ENCODE data around the gene CEMIP2. TPM values are rescaled to one million over a fixed set of nuclear protein-coding genes. Genes with fewer than 3 reads are reported as not detected.
"Not testable (repeated sequence)": the region's sequence is repeated elsewhere in the genome, so short reads cannot be mapped to it uniquely, and the experiment has no call there.

The CEMIP2 gene
- total RNA-seq, 1 experiment from 2014 or later: 0.07 TPM

DNA sequence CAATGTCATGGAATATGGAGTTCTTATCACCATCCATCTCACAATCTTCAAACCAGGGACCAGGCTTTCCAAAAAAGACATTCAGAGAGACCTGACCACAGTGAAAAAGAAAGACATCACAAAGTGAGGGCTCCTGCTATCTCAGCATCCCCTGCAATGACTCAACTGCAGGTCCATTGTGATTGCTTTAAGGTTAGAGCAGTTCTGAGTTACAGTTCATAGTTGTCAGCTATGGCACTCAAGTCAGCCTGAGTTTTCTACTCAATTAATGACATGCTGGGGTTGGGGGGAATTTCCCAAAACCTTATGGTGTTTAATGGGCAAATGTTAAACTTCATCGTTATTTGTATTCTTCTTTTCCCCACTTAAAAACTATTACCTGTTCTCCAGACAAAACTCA is 58.9 kb downstream of the CEMIP2 start:
- no peak overlapping the region for H3K4me2 ChIP-seq (ENCODE audit: low read depth, low read length, poor library complexity, severe bottlenecking)
- no peak overlapping the region for H3K27ac ChIP-seq (ENCODE audit: low read length)
- H3K4me1 ChIP-seq (ENCODE audit: low read length): no peaks in the 10 kb centered on the region
- H4K20me1 ChIP-seq (ENCODE audit: insufficient read depth, low read depth, low read length): no peaks in the 10 kb centered on the region
- no peaks in the 10 kb centered on the region for H3K36me3 ChIP-seq (ENCODE audit: insufficient read depth, low read length)
- H3K4me3 ChIP-seq (ENCODE audit: low read length): no peak overlapping the region
- H2AFZ ChIP-seq (ENCODE audit: low read length): no peak overlapping the region
- no peaks in the 10 kb centered on the region for H3K9me2 ChIP-seq (replicated peaks; ENCODE audit: insufficient read depth, low read length)
- DNase-seq: no peak
- no peaks in the 10 kb centered on the region for H3K27me3 ChIP-seq (ENCODE audit: low read length)
- no peaks in the 10 kb centered on the region for H3K9me3 ChIP-seq (ENCODE audit: low read length)
- no peak overlapping the region for H3K9ac ChIP-seq (ENCODE audit: low read length)
- no peaks in the 10 kb centered on the region for H3K79me2 ChIP-seq (ENCODE audit: low read length)

DNA sequence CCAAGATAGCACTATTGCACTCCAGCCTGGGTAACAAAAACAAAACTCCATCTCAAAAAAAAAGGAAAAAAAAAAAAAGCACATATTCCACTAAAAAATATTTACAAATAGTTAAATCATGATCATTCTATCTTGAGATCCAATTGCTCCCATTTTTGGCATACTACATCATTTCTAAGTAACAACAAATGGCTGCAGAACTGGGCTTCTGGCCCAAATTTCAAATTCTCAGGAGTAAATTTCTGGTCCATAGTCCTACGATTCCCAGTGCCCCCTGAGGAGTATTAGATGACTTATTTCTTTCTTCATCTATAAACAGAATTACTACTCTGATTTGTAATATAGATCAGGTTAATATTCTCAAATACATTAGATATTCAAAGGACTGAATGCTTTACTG is 62.1 kb downstream of the CEMIP2 start:
- no peaks in the 10 kb centered on the region for H3K79me2 ChIP-seq (ENCODE audit: low read length)
- H3K4me2 ChIP-seq (ENCODE audit: low read depth, low read length, poor library complexity, severe bottlenecking): no peak overlapping the region
- no peaks in the 10 kb centered on the region for H3K9me2 ChIP-seq (replicated peaks; ENCODE audit: insufficient read depth, low read length)
- no peaks in the 10 kb centered on the region for H3K36me3 ChIP-seq (ENCODE audit: insufficient read depth, low read length)
- H3K27me3 ChIP-seq (ENCODE audit: low read length): no peaks in the 10 kb centered on the region
- no peak overlapping the region for H3K4me3 ChIP-seq (ENCODE audit: low read length)
- no peak overlapping the region for H3K9ac ChIP-seq (ENCODE audit: low read length)
- no peaks in the 10 kb centered on the region for H3K9me3 ChIP-seq (ENCODE audit: low read length)
- H3K27ac ChIP-seq (ENCODE audit: low read length): no peak overlapping the region
- no peak overlapping the region for H2AFZ ChIP-seq (ENCODE audit: low read length)
- H3K4me1 ChIP-seq (ENCODE audit: low read length): no peaks in the 10 kb centered on the region
- H4K20me1 ChIP-seq (ENCODE audit: insufficient read depth, low read depth, low read length): no peaks in the 10 kb centered on the region
- DNase-seq: no peak

DNA sequence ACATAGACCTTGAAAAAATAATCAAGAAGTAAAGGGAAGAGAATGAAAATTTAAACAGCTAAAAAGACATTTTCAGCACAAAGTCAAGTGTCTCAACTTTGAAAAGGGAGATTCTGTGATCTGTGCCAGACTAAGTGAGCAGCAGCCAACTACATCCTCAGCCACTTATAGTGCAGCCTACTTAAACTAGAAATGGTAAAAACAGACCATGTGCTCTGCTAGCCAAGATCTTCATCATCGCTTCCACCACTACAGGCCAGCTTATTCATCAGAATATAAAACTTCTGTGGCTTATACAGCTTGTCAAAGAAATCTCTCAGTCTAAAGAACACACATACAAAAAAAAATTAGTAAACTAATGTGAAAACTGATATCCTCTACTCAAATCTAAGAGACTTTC is 63.5 kb downstream of the CEMIP2 start:
- no peaks in the 10 kb centered on the region for H3K9me3 ChIP-seq (ENCODE audit: low read length)
- no peaks in the 10 kb centered on the region for H3K9me2 ChIP-seq (replicated peaks; ENCODE audit: insufficient read depth, low read length)
- no peak overlapping the region for H3K27ac ChIP-seq (ENCODE audit: low read length)
- no peak overlapping the region for H3K4me2 ChIP-seq (ENCODE audit: low read depth, low read length, poor library complexity, severe bottlenecking)
- no peaks in the 10 kb centered on the region for H3K36me3 ChIP-seq (ENCODE audit: insufficient read depth, low read length)
- no peaks in the 10 kb centered on the region for H3K27me3 ChIP-seq (ENCODE audit: low read length)
- H4K20me1 ChIP-seq (ENCODE audit: insufficient read depth, low read depth, low read length): no peaks in the 10 kb centered on the region
- no peak for DNase-seq
- no peaks in the 10 kb centered on the region for H3K79me2 ChIP-seq (ENCODE audit: low read length)
- H3K4me3 ChIP-seq (ENCODE audit: low read length): no peak overlapping the region
- H3K4me1 ChIP-seq (ENCODE audit: low read length): no peaks in the 10 kb centered on the region
- no peak overlapping the region for H3K9ac ChIP-seq (ENCODE audit: low read length)
- H2AFZ ChIP-seq (ENCODE audit: low read length): no peak overlapping the region

DNA sequence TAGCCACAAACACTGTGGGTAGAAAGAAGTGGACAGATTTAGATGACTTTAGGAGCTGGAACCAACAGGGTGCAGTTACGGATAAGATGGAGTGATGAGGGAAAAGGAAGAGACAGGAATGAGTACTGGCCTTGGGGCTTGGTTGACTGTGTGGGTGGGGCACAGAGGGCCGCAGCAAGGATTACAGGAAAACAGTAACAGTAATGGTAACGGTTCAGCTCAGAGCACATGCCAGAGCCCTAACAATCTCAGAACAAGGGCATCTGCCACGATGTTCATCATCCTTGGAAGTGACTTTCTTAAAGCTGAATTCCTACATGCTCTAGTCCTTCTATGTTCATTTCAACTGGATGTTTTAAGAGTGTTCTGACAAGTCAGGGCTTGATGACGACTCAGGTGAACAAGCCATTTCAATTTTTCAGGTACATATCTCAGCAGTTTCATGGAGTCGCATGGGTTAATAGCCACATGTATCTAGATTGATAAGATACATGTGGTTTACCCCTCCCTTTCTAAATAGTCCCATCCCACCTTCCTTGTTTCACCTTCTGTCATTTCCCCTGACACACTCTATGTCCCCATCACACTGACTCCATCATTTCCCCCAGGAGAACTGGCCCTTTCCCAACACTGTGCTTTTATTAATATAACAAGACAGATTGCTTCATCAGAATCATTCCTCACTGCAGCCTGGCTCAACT is 65.0 kb downstream of the CEMIP2 start:
- Histone ChIP-seq H3K9me3 (ENCODE audit: low read length) (no peaks in the 10 kb centered on the region), H3K9me2 (replicated peaks; ENCODE audit: insufficient read depth, low read length) (no peaks in the 10 kb centered on the region), H3K79me2 (ENCODE audit: low read length) (no peaks in the 10 kb centered on the region), H2AFZ (ENCODE audit: low read length) (no peak overlapping the region), H3K36me3 (ENCODE audit: insufficient read depth, low read length) (no peaks in the 10 kb centered on the region), H3K27me3 (ENCODE audit: low read length) (no peaks in the 10 kb centered on the region), H3K4me2 (ENCODE audit: low read depth, low read length, poor library complexity, severe bottlenecking) (no peak overlapping the region), H3K4me1 (ENCODE audit: low read length) (no peaks in the 10 kb centered on the region), H3K9ac (ENCODE audit: low read length) (no peak overlapping the region), H3K27ac (ENCODE audit: low read length) (no peak overlapping the region), H3K4me3 (ENCODE audit: low read length) (no peak overlapping the region), H4K20me1 (ENCODE audit: insufficient read depth, low read depth, low read length) (no peaks in the 10 kb centered on the region)
- DNase-seq: no peak

DNA sequence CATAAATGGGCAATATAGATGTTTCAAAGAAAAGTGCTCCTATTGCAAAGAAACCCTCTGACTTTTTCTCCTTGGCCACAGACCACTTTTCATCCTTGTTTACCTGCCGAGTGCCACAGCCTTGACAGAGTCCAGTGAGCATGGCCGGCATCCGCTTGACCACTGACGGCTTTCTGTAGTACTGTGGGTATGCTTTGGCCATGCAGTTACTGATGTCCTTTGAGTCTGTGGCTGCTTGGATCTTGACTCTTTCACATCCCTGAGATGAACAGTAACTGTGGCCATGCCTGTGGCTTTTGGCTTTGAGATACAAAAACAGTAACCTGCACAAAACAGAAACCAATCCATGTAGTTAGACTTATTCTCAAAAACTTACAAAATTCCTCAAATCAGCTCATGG is 70.4 kb downstream of the CEMIP2 start:
- Histone ChIP-seq H3K4me2 (ENCODE audit: low read depth, low read length, poor library complexity, severe bottlenecking) (no peak overlapping the region), H3K4me1 (ENCODE audit: low read length) (no peaks in the 10 kb centered on the region), H3K9ac (ENCODE audit: low read length) (no peak overlapping the region), H3K79me2 (ENCODE audit: low read length) (no peaks in the 10 kb centered on the region), H3K27ac (ENCODE audit: low read length) (no peak overlapping the region), H2AFZ (ENCODE audit: low read length) (no peak overlapping the region), H3K9me2 (replicated peaks; ENCODE audit: insufficient read depth, low read length) (no peaks in the 10 kb centered on the region), H3K36me3 (ENCODE audit: insufficient read depth, low read length) (no peaks in the 10 kb centered on the region), H3K27me3 (ENCODE audit: low read length) (no peaks in the 10 kb centered on the region), H3K4me3 (ENCODE audit: low read length) (no peak overlapping the region), H4K20me1 (ENCODE audit: insufficient read depth, low read depth, low read length) (no peaks in the 10 kb centered on the region), H3K9me3 (ENCODE audit: low read length) (no peaks in the 10 kb centered on the region)
- DNase-seq: no peak

DNA sequence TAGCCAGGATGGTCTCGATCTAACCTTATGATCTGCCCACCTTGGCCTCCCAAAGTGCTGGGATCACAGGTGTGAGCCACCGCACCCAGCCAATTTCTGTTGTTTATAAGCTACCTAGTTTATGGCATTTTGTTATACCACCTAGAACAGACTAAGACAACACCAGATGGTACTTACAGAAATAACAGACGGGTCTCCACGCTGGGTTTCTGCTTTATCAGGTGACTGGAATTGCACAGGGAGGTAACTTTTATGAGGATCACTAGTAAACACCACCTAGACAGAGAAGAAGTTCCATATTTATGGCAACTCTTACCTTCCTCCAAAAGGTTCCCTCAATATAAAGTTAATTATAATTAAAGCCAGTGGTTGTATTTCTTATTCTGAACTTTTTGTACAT is 74.0 kb downstream of the CEMIP2 start:
- no peaks in the 10 kb centered on the region for H4K20me1 ChIP-seq (ENCODE audit: insufficient read depth, low read depth, low read length)
- H3K27me3 ChIP-seq (ENCODE audit: low read length): no peaks in the 10 kb centered on the region
- no peak overlapping the region for H3K9ac ChIP-seq (ENCODE audit: low read length)
- DNase-seq: no peak
- no peak overlapping the region for H3K4me3 ChIP-seq (ENCODE audit: low read length)
- H3K4me2 ChIP-seq (ENCODE audit: low read depth, low read length, poor library complexity, severe bottlenecking): no peak overlapping the region
- no peaks in the 10 kb centered on the region for H3K9me3 ChIP-seq (ENCODE audit: low read length)
- H2AFZ ChIP-seq (ENCODE audit: low read length): no peak overlapping the region
- H3K36me3 ChIP-seq (ENCODE audit: insufficient read depth, low read length): no peaks in the 10 kb centered on the region
- no peak overlapping the region for H3K27ac ChIP-seq (ENCODE audit: low read length)
- H3K79me2 ChIP-seq (ENCODE audit: low read length): no peaks in the 10 kb centered on the region
- H3K4me1 ChIP-seq (ENCODE audit: low read length): no peaks in the 10 kb centered on the region
- H3K9me2 ChIP-seq (replicated peaks; ENCODE audit: insufficient read depth, low read length): no peaks in the 10 kb centered on the region

GRCh38 chr9:71693607-71694006 is 74.7 kb downstream of the CEMIP2 start:
- H3K27me3 ChIP-seq (ENCODE audit: low read length): no peaks in the 10 kb centered on the region
- no peak overlapping the region for H3K9ac ChIP-seq (ENCODE audit: low read length)
- no peak for DNase-seq

DNA sequence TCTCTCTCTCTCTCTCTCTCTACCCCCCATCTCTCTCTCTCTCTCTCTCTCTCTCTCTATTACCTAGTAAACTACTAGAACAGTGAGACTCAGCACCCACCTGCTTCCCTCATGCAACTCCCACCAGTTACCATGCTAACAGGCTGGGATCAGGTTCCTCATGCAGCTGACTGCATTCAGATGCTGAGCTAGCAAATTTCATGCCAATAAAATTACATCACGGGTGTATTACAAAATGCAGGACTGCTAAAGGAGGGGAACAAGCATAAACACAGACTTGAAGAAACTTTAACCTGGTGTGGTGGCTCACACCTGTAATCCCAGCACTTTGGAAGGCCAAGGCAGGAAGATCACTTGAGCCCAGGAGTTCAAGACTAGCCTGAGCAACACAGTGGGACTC is 76.0 kb downstream of the CEMIP2 start:
- no peak for DNase-seq
- H3K9me2 ChIP-seq (replicated peaks; ENCODE audit: insufficient read depth, low read length): no peaks in the 10 kb centered on the region
- H3K36me3 ChIP-seq (ENCODE audit: insufficient read depth, low read length): no peaks in the 10 kb centered on the region
- no peak overlapping the region for H3K27ac ChIP-seq (ENCODE audit: low read length)
- no peaks in the 10 kb centered on the region for H3K27me3 ChIP-seq (ENCODE audit: low read length)
- H2AFZ ChIP-seq (ENCODE audit: low read length): no peak overlapping the region
- H3K9me3 ChIP-seq (ENCODE audit: low read length): no peaks in the 10 kb centered on the region
- H3K4me2 ChIP-seq (ENCODE audit: low read depth, low read length, poor library complexity, severe bottlenecking): no peak overlapping the region
- no peak overlapping the region for H3K4me3 ChIP-seq (ENCODE audit: low read length)
- H4K20me1 ChIP-seq (ENCODE audit: insufficient read depth, low read depth, low read length): no peaks in the 10 kb centered on the region
- H3K9ac ChIP-seq (ENCODE audit: low read length): no peak overlapping the region
- no peaks in the 10 kb centered on the region for H3K4me1 ChIP-seq (ENCODE audit: low read length)
- H3K79me2 ChIP-seq (ENCODE audit: low read length): no peaks in the 10 kb centered on the region

More at GRCh38 chr9:71693607-71694006, 74.7 kb downstream of the CEMIP2 start:
- no peaks in the 10 kb centered on the region for H4K20me1 ChIP-seq (ENCODE audit: insufficient read depth, low read depth, low read length)
- H3K79me2 ChIP-seq (ENCODE audit: low read length): no peaks in the 10 kb centered on the region
- H3K4me3 ChIP-seq (ENCODE audit: low read length): no peak overlapping the region
- no peaks in the 10 kb centered on the region for H3K36me3 ChIP-seq (ENCODE audit: insufficient read depth, low read length)
- H3K4me1 ChIP-seq (ENCODE audit: low read length): no peaks in the 10 kb centered on the region
- no peaks in the 10 kb centered on the region for H3K9me3 ChIP-seq (ENCODE audit: low read length)
- no peak overlapping the region for H3K4me2 ChIP-seq (ENCODE audit: low read depth, low read length, poor library complexity, severe bottlenecking)
- no peak overlapping the region for H3K27ac ChIP-seq (ENCODE audit: low read length)
- H2AFZ ChIP-seq (ENCODE audit: low read length): no peak overlapping the region
- no peaks in the 10 kb centered on the region for H3K9me2 ChIP-seq (replicated peaks; ENCODE audit: insufficient read depth, low read length)

DNA sequence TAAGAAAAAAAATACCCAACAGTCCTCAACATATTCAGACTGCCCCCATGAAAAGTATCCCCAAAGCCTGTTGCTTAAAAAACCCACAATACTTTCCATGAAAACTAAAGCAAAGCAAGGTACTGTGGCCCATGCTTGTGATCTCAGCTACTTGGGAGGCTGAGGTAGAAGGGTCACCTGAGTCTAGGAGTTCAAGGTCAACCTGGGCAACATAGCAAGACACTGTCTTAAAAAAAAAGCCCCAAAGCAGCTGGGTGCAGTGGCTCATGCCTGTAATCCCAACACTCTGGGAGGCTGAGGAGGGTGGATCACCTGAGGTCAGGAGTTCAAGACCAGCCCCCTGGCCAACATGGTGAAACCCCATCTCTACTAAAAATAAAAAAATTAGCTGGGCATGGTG is 76.7 kb downstream of the CEMIP2 start:
- not testable (repeated sequence) for H3K79me2 ChIP-seq (ENCODE audit: low read length); H3K9ac ChIP-seq (ENCODE audit: low read length); H3K9me2 ChIP-seq (replicated peaks; ENCODE audit: insufficient read depth, low read length); H2AFZ ChIP-seq (ENCODE audit: low read length); H3K4me1 ChIP-seq (ENCODE audit: low read length); H3K27ac ChIP-seq (ENCODE audit: low read length); H3K27me3 ChIP-seq (ENCODE audit: low read length); H3K36me3 ChIP-seq (ENCODE audit: insufficient read depth, low read length); H4K20me1 ChIP-seq (ENCODE audit: insufficient read depth, low read depth, low read length); H3K4me2 ChIP-seq (ENCODE audit: low read depth, low read length, poor library complexity, severe bottlenecking); H3K9me3 ChIP-seq (ENCODE audit: low read length); DNase-seq; H3K4me3 ChIP-seq (ENCODE audit: low read length)

All from Karpas-422 (cell line).